SK-N-MC (cell line): ENCODE results near the gene HAAO.

Experiments used
- EZH2 ChIP-seq: fragments of 200-600 bp; sonication (generic); IDR thresholded peaks from one replicate; pipeline ENCODE4 v1.6.1; 2017; ENCODE audit warnings: antibody characterized with exemption
- POLR2AphosphoS5 ChIP-seq: IDR thresholded peaks from 2 replicates; pipeline ENCODE4 v1.6.1; 2012; ENCODE audit warnings: mild to moderate bottlenecking, low read depth, low read length, borderline replicate concordance

DNA sequence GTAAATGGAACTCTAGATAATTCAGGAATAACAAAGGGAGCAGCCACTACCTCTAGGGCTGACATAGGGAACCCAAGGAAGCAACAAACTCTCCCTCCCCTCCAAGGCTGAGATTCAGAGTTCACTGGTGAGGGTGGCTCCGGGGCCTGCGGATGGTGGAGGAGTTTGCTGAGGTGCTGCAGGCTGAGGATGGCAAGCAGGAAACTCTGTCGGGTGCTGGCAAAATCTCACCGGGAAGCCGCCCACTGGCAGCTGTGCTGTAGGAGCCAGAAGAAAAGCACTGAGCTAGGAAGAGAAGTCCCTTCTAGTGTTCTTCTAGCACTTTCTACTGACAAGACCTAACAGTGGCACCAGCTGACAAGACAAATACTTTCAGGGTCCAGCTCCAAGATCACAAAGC, 12.5 kb upstream of the HAAO start:
- TF ChIP-seq POLR2AphosphoS5: no peak
- TF ChIP-seq EZH2: no peak
